HG03066 (cell line): ENCODE measurements around the gene LYPD6.
"Not testable (repeated sequence)": the region's sequence is repeated elsewhere in the genome, so short reads cannot be mapped to it uniquely, and the experiment has no call there.

Experiments used
- ATAC-seq: cut with Tn5 transposase; IDR thresholded peaks from one replicate; pipeline ENCODE4 v1.9.1; 2021; ENCODE audit warnings: low read depth; ENCODE audit not compliant: unreplicated experiment

LYPD6 gene, protein sequence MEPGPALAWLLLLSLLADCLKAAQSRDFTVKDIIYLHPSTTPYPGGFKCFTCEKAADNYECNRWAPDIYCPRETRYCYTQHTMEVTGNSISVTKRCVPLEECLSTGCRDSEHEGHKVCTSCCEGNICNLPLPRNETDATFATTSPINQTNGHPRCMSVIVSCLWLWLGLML

DNA sequence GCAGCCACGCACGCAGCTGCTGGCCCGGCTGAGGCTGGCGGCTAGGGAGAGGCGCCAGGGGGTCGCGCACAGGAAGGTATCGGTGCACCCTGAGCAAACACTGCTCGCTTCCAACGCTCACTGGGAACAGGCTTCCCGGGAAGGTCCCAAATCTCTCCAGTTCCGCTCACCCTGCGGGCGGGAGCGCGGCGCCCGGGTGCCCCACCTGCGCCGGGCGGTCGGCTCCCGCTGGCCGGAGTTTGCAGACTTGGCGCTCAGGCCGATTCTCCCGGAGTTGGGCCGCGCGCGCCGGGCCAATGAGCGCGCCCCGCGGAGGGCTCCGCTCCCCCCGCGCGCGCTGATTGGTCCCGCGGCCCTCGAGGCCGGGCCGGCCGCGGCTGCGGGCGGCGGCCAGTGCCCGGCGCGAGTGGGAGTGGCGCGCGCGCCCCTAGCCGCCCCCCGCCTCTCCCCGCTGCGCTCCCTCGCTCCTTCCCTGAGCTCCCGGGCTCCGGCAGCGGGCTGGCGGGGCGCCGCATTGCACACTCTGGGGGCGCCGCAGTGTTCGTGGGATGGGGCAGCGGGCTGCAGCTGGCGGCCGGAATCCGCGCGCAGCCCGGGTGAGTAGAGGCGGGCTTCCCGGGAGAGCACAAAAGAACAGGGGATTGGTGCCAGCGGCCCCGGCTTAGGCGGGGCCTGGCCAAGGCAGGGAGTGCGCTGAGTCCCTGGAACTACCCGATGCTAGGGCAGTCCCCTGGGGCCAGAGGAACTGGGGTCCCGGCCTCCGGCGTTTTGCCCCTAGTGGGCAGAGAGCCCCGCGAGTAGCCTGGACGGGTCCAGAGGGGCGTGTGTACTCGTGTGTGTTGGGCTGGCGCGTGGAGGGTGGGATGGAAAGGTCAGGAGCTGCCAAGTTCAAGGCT lies at the start of gene LYPD6:
Gene LYPD6, plus strand, starts transcription at position 461 of the 896 bp plus-strand sequence. CDS start 107,122 bp downstream, outside the sequence.
- peak; percentile 74 for ATAC-seq

DNA sequence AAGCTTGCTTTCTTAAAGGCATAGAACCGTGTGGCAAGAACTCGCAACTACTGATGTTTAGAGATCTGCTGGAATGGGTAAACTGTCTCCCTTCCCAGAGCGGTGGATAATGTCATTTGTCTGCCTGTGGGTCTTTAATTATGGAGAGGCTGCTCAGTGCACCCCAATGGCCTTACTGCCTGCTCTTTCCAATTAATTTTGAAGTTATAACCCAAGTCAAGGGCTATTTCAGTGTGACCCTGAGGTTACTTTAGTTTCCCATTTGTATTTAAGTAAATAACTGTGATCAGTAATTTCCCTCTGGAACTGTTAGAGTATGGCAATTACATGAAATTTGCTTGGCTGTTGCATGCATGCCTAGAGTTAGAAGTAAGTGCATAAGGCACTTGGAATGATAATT lies 48.9 kb upstream of the LYPD6 start:
- no peak for ATAC-seq

GRCh38 chr2:149290662-149291061 lies 39.7 kb upstream of the LYPD6 start:
- ATAC-seq = no peak

DNA sequence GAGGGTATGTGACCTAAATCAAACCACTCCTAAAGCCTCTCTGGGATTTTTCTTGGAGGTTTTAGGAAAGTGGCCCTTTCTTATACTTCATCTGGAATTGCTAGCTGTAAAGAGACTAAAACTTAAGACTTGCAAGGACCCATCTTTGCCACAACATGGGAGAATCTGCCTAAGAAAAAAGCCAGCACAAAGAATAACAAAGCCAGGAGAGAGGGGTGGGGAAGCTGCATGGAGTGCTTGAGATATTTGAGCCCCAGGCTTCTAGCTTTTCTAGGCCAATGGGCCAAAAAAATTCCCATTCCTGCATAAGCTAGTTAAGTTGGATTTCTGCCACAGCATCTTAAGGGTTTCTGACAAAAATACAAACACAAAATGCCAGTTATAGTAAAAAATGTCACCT lies 38.5 kb upstream of the LYPD6 start:
- no peak for ATAC-seq

DNA sequence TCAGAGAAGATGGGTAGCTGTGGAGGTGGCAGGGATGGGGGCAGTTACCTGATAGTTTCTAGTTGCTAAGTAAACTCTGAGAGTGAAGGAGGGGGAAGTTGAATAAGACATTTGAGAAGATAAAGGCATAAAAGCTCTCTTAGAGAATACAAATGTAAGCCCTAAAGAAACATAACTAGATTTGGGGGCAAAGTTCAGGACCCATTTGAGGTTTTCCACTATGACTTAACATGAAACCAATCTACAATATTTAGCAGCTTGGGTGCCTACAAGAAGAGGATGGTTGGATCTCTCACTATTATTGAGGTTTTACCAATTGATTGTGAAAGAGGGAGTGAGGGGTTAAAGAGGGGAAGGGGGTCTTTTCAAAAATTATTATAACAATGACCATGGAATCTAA lies 34.4 kb upstream of the LYPD6 start:
- ATAC-seq = no peak

DNA sequence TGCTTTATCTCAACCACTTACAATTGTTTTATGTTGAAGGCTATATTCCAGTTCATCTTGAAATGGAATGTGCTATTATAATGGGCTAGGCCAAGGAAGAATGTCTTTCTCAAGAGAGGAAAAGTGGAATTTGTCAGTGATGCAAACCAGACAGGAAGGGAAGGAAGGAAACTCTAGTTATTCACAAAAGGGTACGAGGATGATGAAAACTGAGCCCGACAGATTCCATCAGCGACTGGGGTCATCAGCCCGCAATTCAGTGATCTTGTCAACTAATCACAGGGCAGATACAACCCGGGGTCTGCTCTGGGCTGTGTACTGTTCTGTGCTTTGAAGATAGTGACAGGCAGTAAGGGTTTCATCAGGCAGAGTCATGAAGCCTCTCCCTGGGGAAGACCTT lies 23.4 kb upstream of the LYPD6 start:
- no peak for ATAC-seq

- no peak for ATAC-seq
Observed at GRCh38 chr2:149310349-149310748, 20.0 kb upstream of the LYPD6 start.

DNA sequence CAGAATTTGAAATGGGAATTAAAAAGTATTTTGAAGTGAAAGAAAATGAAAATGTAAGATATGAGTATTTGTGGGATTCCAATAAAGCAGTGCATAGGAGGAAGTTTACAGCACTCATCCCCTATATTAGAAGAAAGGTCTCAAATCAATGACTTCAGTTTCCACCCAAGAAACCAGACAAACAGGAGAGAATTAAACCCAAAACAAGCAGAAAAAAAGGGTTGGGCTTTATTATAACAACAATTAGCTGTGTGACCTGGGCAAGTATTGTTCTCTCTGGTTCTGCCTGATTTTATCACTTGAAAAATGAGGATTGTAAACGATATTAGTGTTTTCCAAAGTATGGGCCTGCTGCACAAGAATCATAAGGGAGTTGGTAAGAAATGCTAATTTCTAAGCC lies 18.3 kb upstream of the LYPD6 start:
- no peak for ATAC-seq

DNA sequence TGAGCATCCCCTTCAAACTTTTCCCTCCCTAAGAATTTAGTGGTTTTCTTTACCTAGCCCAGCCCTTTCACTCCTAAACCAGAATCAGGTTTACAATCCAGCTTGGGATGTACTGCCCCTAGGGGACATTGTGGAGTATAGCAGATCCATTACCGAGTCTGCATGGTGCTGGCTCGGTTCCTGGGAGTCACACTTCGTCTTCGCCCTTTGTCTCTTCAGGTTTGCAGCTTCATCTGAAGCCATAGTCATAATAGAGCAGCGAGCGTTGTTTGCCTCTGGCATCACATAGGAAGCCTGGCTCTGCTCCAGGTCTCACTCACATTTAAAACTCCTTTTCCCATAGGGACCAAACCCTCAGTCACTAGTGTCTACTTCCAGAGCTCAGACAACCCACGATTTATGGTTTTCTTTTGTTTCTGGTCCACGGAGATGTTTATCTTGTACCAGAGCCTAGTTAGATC lies 16.8 kb upstream of the LYPD6 start:
- peak; percentile 94 for ATAC-seq

DNA sequence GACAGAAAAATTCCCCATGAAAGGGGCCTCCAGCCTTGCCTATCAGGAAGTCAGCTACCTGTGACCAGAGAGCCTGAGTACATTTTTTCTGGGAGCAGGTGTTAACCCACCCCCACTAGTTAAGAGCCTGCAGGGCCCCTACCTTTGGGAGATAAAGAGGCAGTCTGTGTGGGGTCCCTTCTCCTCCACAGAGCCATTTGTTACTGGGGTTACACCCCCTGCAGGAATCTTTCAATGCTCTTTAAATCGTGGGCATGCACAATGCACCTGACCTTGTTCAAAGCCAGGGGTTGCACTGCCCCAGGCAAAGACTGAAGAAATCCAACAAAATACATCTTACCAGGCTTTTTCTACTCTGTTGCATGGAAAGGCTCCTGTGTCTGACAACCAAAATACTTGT lies 15.7 kb upstream of the LYPD6 start:
- no peak for ATAC-seq

GRCh38 chr2:149315461-149315860 lies 14.9 kb upstream of the LYPD6 start:
- no peak for ATAC-seq

DNA sequence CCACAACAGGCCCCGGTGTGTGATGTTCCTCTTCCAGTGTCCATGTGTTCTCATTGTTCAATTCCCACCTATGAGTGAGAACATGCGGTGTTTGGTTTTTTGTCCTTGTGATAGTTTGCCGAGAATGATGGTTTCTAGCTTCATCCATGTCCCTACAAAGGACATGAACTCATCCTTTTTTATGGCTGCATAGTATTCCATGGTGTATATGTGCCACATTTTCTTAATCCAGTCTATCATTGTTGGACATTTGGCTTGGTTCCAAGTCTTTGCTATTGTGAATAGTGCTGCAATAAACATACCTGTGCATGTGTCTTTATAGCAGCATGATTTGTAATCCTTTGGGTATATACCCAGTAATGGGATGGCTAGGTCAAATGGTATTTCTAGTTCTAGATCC lies 11.8 kb upstream of the LYPD6 start:
- not testable (repeated sequence) for ATAC-seq

- ATAC-seq = no peak
Observed at GRCh38 chr2:149320362-149320761, 10.0 kb upstream of the LYPD6 start.

DNA sequence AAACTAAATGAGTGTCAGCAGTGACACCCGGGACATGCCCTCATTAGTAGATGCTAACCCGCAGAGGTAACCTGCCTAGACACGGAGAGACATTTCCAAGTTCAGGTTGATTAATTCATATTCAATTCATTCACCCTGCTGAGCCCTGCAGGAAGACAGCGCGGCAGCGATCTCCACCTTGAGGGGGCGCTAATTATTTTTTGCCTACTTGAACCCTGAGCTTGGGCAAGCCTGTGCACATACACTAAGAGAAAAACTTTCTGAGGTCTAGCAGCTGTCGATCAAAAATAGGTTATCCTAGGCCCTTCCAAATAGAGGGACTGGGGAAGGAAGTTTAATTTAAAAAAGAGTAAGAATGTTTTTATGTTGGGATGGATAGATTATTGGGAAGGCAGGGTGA lies 1.3 kb upstream of the LYPD6 start:
- ATAC-seq = no peak

DNA sequence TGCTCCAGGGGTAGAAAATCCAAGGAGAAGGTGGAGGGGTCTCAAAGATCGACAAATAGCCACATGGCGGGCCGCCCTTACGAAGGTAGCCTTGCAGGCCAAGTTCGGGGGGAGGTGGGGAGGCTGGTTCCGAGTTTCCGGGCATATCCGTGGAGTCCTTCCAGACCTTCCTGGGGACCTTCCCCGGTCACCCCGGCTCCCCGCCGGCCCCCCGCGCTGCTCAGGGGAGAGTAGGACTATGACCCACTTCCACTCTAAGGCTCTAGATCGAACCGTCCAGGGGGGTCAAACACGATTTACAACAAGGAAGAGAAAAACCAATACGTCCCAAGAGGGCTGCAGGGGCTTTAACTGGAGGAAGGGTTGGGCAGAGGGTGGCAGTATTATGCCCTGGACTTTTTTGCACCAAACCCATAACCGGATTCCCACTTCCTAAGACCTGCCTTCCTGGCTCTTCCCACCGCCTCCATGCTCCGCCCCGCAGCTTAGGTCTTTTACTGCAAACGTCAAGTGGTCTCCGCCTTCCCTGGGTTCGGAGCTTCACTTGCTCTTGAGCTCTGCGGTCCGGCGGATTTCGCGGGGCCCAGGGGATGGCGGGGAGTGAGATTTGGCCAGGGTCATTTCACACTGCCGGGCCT lies 779 bp upstream of the LYPD6 start:
- peak; percentile 11 for ATAC-seq

- ATAC-seq = no peak
Observed at GRCh38 chr2:149331023-149331400, 625 bp downstream of the LYPD6 start.

GRCh38 chr2:149332364-149332763 lies 2.0 kb downstream of the LYPD6 start:
- ATAC-seq = no peak

DNA sequence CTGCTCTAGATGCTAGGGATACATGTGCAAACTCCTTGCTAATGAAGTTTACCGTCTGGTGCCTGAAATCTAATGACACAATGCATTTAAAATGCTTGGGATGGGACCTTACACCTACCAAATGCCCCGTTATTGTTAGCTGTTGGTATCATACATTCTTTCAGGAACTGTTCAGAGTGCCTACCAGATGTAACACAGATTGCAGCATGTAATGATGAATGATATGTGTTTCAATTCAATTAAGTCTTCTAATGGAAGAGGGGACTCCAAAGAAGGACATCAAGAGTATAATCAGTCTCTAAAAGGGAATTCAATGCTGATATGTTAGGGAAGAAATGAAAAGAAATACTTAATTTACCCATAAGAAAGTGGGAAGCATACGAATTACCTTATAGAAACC lies 3.2 kb downstream of the LYPD6 start:
- no peak for ATAC-seq

- no peak for ATAC-seq
Observed at GRCh38 chr2:149334156-149334555, 3.8 kb downstream of the LYPD6 start.

GRCh38 chr2:149339324-149339723 lies 8.9 kb downstream of the LYPD6 start:
- ATAC-seq = no peak

GRCh38 chr2:149342509-149342908 lies 12.1 kb downstream of the LYPD6 start:
- ATAC-seq = no peak

- no peak for ATAC-seq
Observed at GRCh38 chr2:149344105-149344504, 13.7 kb downstream of the LYPD6 start.
